ENCODE data around the gene TMEFF1.

- TF ChIP-seq, protein P1, sequence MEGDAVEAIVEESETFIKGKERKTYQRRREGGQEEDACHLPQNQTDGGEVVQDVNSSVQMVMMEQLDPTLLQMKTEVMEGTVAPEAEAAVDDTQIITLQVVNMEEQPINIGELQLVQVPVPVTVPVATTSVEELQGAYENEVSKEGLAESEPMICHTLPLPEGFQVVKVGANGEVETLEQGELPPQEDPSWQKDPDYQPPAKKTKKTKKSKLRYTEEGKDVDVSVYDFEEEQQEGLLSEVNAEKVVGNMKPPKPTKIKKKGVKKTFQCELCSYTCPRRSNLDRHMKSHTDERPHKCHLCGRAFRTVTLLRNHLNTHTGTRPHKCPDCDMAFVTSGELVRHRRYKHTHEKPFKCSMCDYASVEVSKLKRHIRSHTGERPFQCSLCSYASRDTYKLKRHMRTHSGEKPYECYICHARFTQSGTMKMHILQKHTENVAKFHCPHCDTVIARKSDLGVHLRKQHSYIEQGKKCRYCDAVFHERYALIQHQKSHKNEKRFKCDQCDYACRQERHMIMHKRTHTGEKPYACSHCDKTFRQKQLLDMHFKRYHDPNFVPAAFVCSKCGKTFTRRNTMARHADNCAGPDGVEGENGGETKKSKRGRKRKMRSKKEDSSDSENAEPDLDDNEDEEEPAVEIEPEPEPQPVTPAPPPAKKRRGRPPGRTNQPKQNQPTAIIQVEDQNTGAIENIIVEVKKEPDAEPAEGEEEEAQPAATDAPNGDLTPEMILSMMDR (IDR thresholded peaks at IDR 0.05; ENCODE audit: low read length) = no peak
- TF ChIP-seq EZH2 (IDR thresholded peaks at IDR 0.05; ENCODE audit: borderline replicate concordance, low read length) = no peak
These were observed 17.5 kb upstream of the TMEFF1 start for GRCh38 chr9:100455470-100455869.

Data from OCI-LY1 (cell line).